Measurements from ENCODE around the gene MS4A6A.

DNA sequence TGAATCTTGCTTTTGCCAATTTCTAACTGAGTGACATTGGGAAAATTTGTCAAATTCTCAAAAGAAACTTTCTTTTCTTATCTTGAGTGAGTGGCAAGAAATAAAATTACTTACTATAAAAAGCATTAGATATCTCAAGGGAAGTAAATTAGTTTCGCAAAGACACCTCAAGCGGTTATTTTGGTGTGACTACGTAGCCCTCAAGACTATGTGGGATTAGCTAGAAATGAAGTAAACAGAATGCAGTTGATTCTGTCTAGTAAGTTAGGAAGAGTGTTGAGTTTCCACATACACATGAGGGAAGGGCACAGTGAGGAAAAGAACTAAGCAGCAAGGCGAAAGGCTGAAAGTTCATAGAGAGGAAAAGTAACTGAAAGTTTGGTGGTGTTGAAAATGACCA is 28.3 kb upstream of the MS4A6A start:
- TF ChIP-seq, protein P1, sequence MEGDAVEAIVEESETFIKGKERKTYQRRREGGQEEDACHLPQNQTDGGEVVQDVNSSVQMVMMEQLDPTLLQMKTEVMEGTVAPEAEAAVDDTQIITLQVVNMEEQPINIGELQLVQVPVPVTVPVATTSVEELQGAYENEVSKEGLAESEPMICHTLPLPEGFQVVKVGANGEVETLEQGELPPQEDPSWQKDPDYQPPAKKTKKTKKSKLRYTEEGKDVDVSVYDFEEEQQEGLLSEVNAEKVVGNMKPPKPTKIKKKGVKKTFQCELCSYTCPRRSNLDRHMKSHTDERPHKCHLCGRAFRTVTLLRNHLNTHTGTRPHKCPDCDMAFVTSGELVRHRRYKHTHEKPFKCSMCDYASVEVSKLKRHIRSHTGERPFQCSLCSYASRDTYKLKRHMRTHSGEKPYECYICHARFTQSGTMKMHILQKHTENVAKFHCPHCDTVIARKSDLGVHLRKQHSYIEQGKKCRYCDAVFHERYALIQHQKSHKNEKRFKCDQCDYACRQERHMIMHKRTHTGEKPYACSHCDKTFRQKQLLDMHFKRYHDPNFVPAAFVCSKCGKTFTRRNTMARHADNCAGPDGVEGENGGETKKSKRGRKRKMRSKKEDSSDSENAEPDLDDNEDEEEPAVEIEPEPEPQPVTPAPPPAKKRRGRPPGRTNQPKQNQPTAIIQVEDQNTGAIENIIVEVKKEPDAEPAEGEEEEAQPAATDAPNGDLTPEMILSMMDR (conservative IDR thresholded peaks at IDR 0.05; ENCODE audit: low read depth, low read length): no peak
- TF ChIP-seq EZH2 (IDR thresholded peaks at IDR 0.05; ENCODE audit: low read length, unreplicated experiment): no peak

Data from PC-3 (cell line).